ENCODE results near the gene GTPBP3.

DNA sequence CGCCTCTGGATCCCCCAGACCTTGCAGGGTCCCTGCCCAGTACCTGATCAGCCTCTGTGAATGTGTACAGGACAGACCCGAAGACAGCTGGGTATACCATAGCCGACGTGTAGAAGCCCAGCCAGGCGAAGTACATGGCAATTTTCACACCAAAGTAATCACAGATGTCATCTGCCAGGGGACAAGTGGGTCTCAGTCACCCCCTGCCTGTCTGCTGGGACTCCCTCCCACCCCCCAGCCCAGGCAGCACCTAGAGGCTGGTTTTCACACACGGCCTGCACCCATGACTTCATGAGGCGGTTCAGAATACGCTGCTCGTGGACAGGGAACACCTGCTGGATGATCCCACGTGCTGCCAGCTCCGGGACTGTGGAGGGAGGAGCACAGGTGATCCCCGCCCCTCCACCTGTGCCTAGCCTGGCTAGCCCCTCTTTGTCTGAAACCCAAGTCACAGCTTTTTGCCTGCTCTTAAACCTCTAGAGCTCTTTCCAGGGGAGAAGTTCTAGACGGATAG lies 6.3 kb upstream of the GTPBP3 start:
- TF ChIP-seq, protein P1, sequence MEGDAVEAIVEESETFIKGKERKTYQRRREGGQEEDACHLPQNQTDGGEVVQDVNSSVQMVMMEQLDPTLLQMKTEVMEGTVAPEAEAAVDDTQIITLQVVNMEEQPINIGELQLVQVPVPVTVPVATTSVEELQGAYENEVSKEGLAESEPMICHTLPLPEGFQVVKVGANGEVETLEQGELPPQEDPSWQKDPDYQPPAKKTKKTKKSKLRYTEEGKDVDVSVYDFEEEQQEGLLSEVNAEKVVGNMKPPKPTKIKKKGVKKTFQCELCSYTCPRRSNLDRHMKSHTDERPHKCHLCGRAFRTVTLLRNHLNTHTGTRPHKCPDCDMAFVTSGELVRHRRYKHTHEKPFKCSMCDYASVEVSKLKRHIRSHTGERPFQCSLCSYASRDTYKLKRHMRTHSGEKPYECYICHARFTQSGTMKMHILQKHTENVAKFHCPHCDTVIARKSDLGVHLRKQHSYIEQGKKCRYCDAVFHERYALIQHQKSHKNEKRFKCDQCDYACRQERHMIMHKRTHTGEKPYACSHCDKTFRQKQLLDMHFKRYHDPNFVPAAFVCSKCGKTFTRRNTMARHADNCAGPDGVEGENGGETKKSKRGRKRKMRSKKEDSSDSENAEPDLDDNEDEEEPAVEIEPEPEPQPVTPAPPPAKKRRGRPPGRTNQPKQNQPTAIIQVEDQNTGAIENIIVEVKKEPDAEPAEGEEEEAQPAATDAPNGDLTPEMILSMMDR (conservative IDR thresholded peaks at IDR 0.05; ENCODE audit: low read length), result no peak
- no peak for TF ChIP-seq EZH2phosphoT487 (IDR thresholded peaks at IDR 0.05; ENCODE audit: borderline replicate concordance)
